ENCODE data around the gene CBARP. TPM values are rescaled to one million over a fixed set of nuclear protein-coding genes. Genes with fewer than 3 reads are reported as not detected.

Gene CBARP
- total and polyA plus RNA-seq, 2 of the 13 experiments (the other 11 are each of a cell fraction or from before 2014, with no cell fraction given) = 1.2 to 1.4 TPM

GRCh38 chr19:1259206-1259875 lies 21.5 kb upstream of the CBARP start (continued):
- no peak for TF ChIP-seq ZBTB46 (CRISPR knock-in tag; IDR thresholded peaks at IDR 0.05; ENCODE audit: borderline replicate concordance)
- peak; percentile 83 for TF ChIP-seq ZNF784 (CRISPR knock-in tag; IDR thresholded peaks at IDR 0.05; ENCODE audit: borderline replicate concordance)
- TF ChIP-seq TSC22D2 (CRISPR knock-in tag; IDR thresholded peaks at IDR 0.05; ENCODE audit: borderline replicate concordance) = 0 out of 2 replicates have a peak, but pooled peaks have one; percentile 60
- peak; percentile 55; the same call in 1 of the 2 replicates for TF ChIP-seq ZNF724P (CRISPR knock-in tag; IDR thresholded peaks at IDR 0.05; ENCODE audit: borderline replicate concordance)
- TF ChIP-seq ZNF468 (CRISPR knock-in tag; IDR thresholded peaks at IDR 0.05) = peak; percentile 88; the same call in 1 of the 2 replicates
- peak; percentile 70; the same call in 1 of the 2 replicates for TF ChIP-seq ZBTB34 (CRISPR knock-in tag; IDR thresholded peaks at IDR 0.05)
- peak; percentile 82; the same call in 1 of the 2 replicates for TF ChIP-seq ZNF343 (CRISPR knock-in tag; IDR thresholded peaks at IDR 0.05)
- no peak for TF ChIP-seq SNAPC2 (CRISPR knock-in tag; IDR thresholded peaks at IDR 0.05)
- TF ChIP-seq HDAC6 (IDR thresholded peaks at IDR 0.05; ENCODE audit: low read depth, low read length) = no peak
- 0 out of 2 replicates have a peak, but pooled peaks have one; percentile 22 for TF ChIP-seq DNMT3B (CRISPR knock-in tag; conservative IDR thresholded peaks at IDR 0.05)
- TF ChIP-seq ZZZ3 (CRISPR knock-in tag; IDR thresholded peaks at IDR 0.05; ENCODE audit: borderline replicate concordance) = peak; percentile 93; the same call in 1 of the 2 replicates
- TF ChIP-seq NAIF1 (CRISPR knock-in tag; IDR thresholded peaks at IDR 0.05; ENCODE audit: borderline replicate concordance) = peak; percentile 57; the same call in 1 of the 2 replicates
- TF ChIP-seq ZNF883 (CRISPR knock-in tag; IDR thresholded peaks at IDR 0.05; ENCODE audit: not compliant biosample characterization) = peak; percentile 86
- TF ChIP-seq BORCS8-MEF2B (CRISPR knock-in tag; IDR thresholded peaks at IDR 0.05) = peak; percentile 72
- no peak for TF ChIP-seq FOXJ3 (CRISPR knock-in tag; IDR thresholded peaks at IDR 0.05; ENCODE audit: borderline replicate concordance)
- peak; percentile 89 for TF ChIP-seq ZNF891 (CRISPR knock-in tag; IDR thresholded peaks at IDR 0.05)
- TF ChIP-seq DMAP1 (CRISPR knock-in tag; IDR thresholded peaks at IDR 0.05) = no peak
- peak; percentile 86 for TF ChIP-seq RBM39 (IDR thresholded peaks at IDR 0.05; ENCODE audit: low read depth, low read length, poor library complexity, severe bottlenecking)
- peak; percentile 73; the same call in 1 of the 2 replicates for TF ChIP-seq PITX1 (CRISPR knock-in tag; IDR thresholded peaks at IDR 0.05)
- TF ChIP-seq SP4 (CRISPR knock-in tag; IDR thresholded peaks at IDR 0.05) = peak; percentile 83
- TF ChIP-seq CREB3 (CRISPR knock-in tag; IDR thresholded peaks at IDR 0.05) = no peak
- no peak for TF ChIP-seq ZNF512 (CRISPR knock-in tag; IDR thresholded peaks at IDR 0.05)
- peak; percentile 97 for TF ChIP-seq ZFP36L1 (CRISPR knock-in tag; IDR thresholded peaks at IDR 0.05)
